ENCODE data around the gene AFF3. TPM values are rescaled to one million over a fixed set of nuclear protein-coding genes. Genes with fewer than 3 reads are reported as not detected.

Gene AFF3
- total RNA-seq, 2 donors from 2014 or later = 9.9 to 20.1 TPM

DNA sequence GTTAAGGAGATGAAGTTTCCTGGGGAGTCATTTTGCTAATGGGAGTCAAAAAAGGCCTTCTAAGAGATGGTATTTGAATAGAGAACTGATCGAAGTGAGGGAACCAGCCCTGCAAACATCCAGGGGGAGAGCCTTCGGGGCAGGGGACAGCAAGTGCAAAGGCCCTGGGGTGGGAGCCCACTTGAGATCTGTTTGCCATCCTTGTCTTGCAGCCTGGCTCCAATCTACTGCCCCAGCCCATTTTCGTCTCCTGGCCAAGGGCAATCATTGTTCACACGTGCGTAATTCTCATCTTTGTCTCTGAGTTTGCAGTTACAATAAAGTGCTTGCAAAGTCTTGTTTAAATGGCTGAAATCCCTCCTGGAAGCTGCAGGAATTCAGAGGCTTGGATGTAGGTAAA, 43.1 kb upstream of the AFF3 start:
- Histone ChIP-seq H3K36me3 (no peaks in the 10 kb centered on the region), H3K9me3 (no peaks in the 10 kb centered on the region), H3K27ac (no peak overlapping the region), H3K27me3 (replicated peaks; ENCODE audit: insufficient read depth) (no peaks in the 10 kb centered on the region), H3K4me3 (no peak overlapping the region), H3K4me1 (ENCODE audit: control insufficient read depth in 1 of 2, low read depth in 2 of 2) (no peaks in the 10 kb centered on the region)
- TF ChIP-seq, protein P1, sequence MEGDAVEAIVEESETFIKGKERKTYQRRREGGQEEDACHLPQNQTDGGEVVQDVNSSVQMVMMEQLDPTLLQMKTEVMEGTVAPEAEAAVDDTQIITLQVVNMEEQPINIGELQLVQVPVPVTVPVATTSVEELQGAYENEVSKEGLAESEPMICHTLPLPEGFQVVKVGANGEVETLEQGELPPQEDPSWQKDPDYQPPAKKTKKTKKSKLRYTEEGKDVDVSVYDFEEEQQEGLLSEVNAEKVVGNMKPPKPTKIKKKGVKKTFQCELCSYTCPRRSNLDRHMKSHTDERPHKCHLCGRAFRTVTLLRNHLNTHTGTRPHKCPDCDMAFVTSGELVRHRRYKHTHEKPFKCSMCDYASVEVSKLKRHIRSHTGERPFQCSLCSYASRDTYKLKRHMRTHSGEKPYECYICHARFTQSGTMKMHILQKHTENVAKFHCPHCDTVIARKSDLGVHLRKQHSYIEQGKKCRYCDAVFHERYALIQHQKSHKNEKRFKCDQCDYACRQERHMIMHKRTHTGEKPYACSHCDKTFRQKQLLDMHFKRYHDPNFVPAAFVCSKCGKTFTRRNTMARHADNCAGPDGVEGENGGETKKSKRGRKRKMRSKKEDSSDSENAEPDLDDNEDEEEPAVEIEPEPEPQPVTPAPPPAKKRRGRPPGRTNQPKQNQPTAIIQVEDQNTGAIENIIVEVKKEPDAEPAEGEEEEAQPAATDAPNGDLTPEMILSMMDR (IDR thresholded peaks at IDR 0.05) = no peak
- ATAC-seq (ENCODE audit: insufficient number of reproducible peaks, low FRiP score, low read depth) = no peak
- DNase-seq (ENCODE audit: low spot score) = no peak

DNA sequence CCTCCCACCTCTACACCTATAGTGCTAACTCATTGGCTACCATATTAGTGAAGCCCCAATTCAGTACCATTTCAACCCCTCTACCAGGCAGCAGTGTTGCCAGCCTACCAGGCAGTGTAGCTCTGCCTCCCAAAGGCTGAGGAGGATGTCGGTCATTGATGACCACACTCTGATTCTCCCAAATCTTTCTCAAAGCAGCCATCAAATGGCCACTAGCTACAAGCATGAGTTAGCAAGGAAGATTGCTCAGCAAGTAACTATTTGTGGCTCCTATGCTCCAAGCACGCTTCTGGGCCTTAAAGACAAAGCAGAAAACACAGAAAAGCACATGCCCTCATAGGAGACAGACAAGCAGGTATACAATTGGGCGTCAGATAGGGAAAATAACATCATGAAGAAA, 42.7 kb upstream of the AFF3 start:
- no peak for ATAC-seq (ENCODE audit: insufficient number of reproducible peaks, low FRiP score, low read depth)
- Histone ChIP-seq H3K27me3 (replicated peaks; ENCODE audit: insufficient read depth) (no peaks in the 10 kb centered on the region), H3K4me1 (ENCODE audit: control insufficient read depth in 1 of 2, low read depth in 2 of 2) (no peaks in the 10 kb centered on the region), H3K36me3 (no peaks in the 10 kb centered on the region), H3K27ac (no peak overlapping the region), H3K4me3 (no peak overlapping the region), H3K9me3 (no peaks in the 10 kb centered on the region)
- no peak for DNase-seq (ENCODE audit: low spot score)
- TF ChIP-seq, protein P1 (IDR thresholded peaks at IDR 0.05) = no peak

DNA sequence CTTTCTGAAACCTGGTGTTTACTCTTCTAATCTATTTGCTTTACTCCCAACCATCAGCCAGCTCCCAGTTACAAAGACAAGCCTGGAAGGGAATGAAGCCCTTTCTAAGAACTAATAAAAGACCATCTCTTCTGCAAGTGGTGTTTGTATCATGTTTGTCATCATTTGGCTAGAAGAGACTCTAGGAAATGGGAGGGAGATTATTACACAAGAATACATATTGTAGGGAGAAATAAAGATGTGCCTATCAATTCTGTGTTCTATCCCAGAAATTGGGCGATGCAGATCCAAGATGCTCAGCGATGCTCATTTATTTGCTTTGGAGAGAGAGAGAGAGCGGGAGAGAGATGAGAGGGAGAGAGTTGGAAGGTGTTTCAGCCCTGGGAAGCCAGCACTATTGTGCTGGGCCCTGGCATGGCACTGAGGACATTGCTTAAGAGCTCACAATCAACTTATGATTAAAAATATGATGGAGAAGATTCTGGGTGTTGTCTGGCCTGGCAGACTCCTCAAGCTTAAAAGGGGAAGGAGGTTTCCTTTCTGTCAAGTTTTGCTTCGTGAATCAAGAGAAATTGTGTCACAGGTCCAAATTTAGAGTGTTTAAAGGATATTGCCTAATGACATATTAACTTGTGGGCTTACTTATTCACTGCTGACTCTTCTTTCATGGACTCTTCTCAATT, 41.8 kb upstream of the AFF3 start:
- TF ChIP-seq, protein P1 (IDR thresholded peaks at IDR 0.05) = no peak
- no peak for ATAC-seq (ENCODE audit: insufficient number of reproducible peaks, low FRiP score, low read depth)
- no peak for DNase-seq (ENCODE audit: low spot score)
- Histone ChIP-seq H3K36me3 (no peaks in the 10 kb centered on the region), H3K27me3 (replicated peaks; ENCODE audit: insufficient read depth) (no peaks in the 10 kb centered on the region), H3K27ac (no peak overlapping the region), H3K9me3 (no peaks in the 10 kb centered on the region), H3K4me3 (no peak overlapping the region), H3K4me1 (ENCODE audit: control insufficient read depth in 1 of 2, low read depth in 2 of 2) (no peaks in the 10 kb centered on the region)

DNA sequence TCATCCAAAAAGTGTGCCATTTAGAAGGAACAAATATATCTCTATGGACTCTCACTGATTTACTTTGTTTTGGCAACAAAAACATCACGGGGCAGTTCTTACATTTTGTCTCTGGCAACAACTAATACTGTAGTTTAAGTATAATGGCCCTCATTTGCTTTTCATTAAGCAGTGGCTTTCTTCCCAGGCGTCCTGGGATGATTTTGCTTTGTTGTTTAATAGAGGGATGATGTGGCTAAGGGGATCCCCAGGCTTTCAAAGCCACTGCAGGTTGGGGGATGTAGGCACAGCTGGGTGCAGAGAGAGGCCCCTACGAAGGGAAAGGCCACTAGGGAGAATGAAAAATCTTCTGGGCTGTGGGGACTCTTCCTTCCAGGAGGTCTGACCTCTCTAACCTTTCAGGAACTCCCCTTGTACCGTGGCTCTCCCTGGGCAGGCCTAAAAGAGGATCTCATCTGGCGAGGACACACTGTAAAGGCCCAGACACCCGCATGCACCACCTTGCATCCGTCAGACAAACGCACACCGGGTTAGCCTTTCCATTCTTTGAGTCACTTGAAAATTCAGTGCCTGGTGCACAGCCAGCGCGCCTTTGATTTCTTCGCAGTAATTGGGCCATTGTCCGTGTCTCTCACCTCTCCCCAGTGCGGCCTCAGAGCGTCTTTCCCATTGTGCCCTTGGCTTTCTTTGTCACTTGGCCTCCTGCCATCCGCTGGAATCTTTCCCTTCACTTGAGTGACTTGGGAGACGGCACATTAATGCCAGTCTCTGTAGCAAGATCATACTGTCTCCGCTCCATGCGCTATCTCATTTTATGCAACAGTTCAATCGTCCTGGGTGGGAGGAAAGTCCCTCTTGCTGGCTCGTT, 40.3 kb upstream of the AFF3 start:
- H3K36me3 ChIP-seq = no peaks in the 10 kb centered on the region

DNA sequence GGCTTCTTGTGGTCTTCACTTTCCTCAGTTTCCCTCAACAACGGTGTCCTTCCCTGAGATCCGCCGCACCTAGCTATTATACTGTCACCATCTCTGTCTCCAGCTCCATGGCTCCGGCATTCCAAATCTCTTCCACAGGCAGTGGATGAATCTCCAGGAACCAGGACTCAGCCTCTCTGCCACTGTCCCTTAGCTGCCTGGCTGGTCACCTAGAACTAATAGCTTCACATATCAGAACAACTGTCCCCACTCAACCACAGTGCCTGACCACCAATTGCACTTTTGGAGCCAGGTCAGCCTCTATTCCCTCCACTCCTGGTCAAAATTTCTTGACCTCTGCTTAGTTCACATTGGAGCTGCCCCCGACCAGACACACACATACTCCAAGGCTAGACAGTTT, 38.1 kb upstream of the AFF3 start:
- no peaks in the 10 kb centered on the region for H3K9me3 ChIP-seq
- H3K4me3 ChIP-seq = no peak overlapping the region
- no peaks in the 10 kb centered on the region for H3K4me1 ChIP-seq (ENCODE audit: control insufficient read depth in 1 of 2, low read depth in 2 of 2)
- no peaks in the 10 kb centered on the region for H3K27me3 ChIP-seq (replicated peaks; ENCODE audit: insufficient read depth)
- ATAC-seq (ENCODE audit: insufficient number of reproducible peaks, low FRiP score, low read depth) = no peak
- no peak overlapping the region for H3K27ac ChIP-seq
- TF ChIP-seq, protein P1 (IDR thresholded peaks at IDR 0.05) = no peak
- no peak for DNase-seq (ENCODE audit: low spot score)
- H3K36me3 ChIP-seq = no peaks in the 10 kb centered on the region

More for the DNA sequence above, 40.3 kb upstream of the AFF3 start:
- no peak for DNase-seq (ENCODE audit: low spot score)
- H3K4me3 ChIP-seq = no peak overlapping the region
- no peaks in the 10 kb centered on the region for H3K9me3 ChIP-seq
- ATAC-seq (ENCODE audit: insufficient number of reproducible peaks, low FRiP score, low read depth) = no peak
- TF ChIP-seq, protein P1 (IDR thresholded peaks at IDR 0.05) = no peak
- no peaks in the 10 kb centered on the region for H3K4me1 ChIP-seq (ENCODE audit: control insufficient read depth in 1 of 2, low read depth in 2 of 2)
- H3K27me3 ChIP-seq (replicated peaks; ENCODE audit: insufficient read depth) = no peaks in the 10 kb centered on the region
- no peak overlapping the region for H3K27ac ChIP-seq
